Cerebellar nuclear complex (tissue), 1 donor: ENCODE results near the gene TAS1R2.

Experiments used
- DNase-seq, 2 experiments: peaks; one replicate each; lab custom pipeline; 2025; lab: John Stamatoyannopoulos, UW

TAS1R2 gene

GRCh38 chr1:18802231-18802630 is 57.2 kb downstream of the TAS1R2 start:
- DNase-seq: no peak

- DNase-seq: no peak
These were observed 59.2 kb downstream of the TAS1R2 start for GRCh38 chr1:18800258-18800657.

GRCh38 chr1:18799454-18799853 is 60.0 kb downstream of the TAS1R2 start:
- no peak for DNase-seq

GRCh38 chr1:18798946-18799345 is 60.5 kb downstream of the TAS1R2 start:
- DNase-seq: no peak

- DNase-seq: no peak
These were observed 60.9 kb downstream of the TAS1R2 start for GRCh38 chr1:18798533-18798932.

- DNase-seq: no peak
These were observed 62.5 kb downstream of the TAS1R2 start for GRCh38 chr1:18796950-18797349.

GRCh38 chr1:18795002-18795689 is 64.3 kb downstream of the TAS1R2 start:
- no peak for DNase-seq

- DNase-seq: no peak
These were observed 64.9 kb downstream of the TAS1R2 start for GRCh38 chr1:18794561-18794960.

- DNase-seq: no peak
These were observed 65.4 kb downstream of the TAS1R2 start for GRCh38 chr1:18794051-18794450.

- no peak for DNase-seq
These were observed 66.3 kb downstream of the TAS1R2 start for GRCh38 chr1:18793164-18793563.

GRCh38 chr1:18792747-18793146 is 66.7 kb downstream of the TAS1R2 start:
- DNase-seq: no peak
